Stimulated activated CD8-positive, alpha-beta memory T cell treated with anti-CD3 and anti-CD28 coated beads, Interleukin-4, amount 100 ng/mL, for 4 hours (primary cell): ENCODE data around the gene PCLAF.
"Not testable (repeated sequence)": the region's sequence is repeated elsewhere in the genome, so short reads cannot be mapped to it uniquely, and the experiment has no call there.

Source experiments
- DNase-seq, 2 donors: peaks; one replicate each; pipeline ENCODE4 v3.0.0-alpha.2; 2020; ENCODE audit warnings: low read depth in 2 of 2, low spot score in 1 of 2

Gene PCLAF

GRCh38 chr15:64326458-64326857, 54.8 kb downstream of the PCLAF start:
- DNase-seq: not testable (repeated sequence)

GRCh38 chr15:64324165-64324877, 56.9 kb downstream of the PCLAF start:
- DNase-seq: no peak

- no peak for DNase-seq
Observed at GRCh38 chr15:64315216-64315615, 66.0 kb downstream of the PCLAF start.

- no peak for DNase-seq
Observed at GRCh38 chr15:64314456-64314855, 66.8 kb downstream of the PCLAF start.
